Measurements from ENCODE around the gene LHB. TPM values are rescaled to one million over a fixed set of nuclear protein-coding genes. Genes with fewer than 3 reads are reported as not detected.
"Not testable (repeated sequence)": the region's sequence is repeated elsewhere in the genome, so short reads cannot be mapped to it uniquely, and the experiment has no call there.

The LHB gene
- polyA plus RNA-seq (2012; ENCODE audit: missing spikeins) = not detected

DNA sequence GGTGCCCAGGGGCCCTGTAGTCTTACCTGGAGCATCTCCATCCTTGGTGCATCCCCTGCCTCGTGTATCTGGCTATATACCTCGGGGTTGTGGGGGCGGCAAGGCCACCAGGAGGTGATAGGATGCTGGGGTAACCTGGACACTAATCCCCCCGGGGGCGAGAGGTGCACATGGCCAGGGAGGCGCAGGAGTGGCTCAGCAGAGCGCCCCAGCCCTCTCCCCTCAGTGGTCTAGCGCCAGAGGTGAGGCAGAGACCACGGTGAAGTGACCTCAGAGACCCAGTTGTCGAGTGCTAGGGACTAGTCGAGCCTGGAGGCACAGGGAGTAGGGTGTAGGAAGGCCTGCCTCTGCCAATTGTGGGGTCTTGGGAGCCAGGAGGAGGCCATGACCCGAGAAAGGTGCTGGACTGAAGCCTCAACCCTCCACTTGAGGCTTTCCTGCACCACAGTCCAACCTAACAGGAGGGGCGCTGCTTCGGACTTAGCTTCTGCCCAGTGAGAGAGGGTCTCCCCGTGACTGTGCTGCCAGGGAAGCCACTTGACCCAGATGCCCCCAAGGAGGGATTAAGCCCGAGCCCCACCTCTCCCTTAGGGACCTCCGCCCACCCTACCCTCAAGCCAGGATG is at the start of gene LHB:
Gene LHB, minus strand, starts transcription at position 51 of the 625 bp plus-strand sequence. Its CDS starts 10 bp downstream, at position 41.
- DNase-seq (ENCODE audit: insufficient read length) (no peak), FAIRE-seq (no peak)
- TF ChIP-seq TAF1 (IDR thresholded peaks at IDR 0.05; ENCODE audit: borderline replicate concordance, low read depth, low read length) (no peak), POLR2AphosphoS5 (IDR thresholded peaks at IDR 0.05; ENCODE audit: low read depth, low read length) (no peak), POLR2A (IDR thresholded peaks at IDR 0.05; ENCODE audit: low read depth, low read length) (no peak)

DNA sequence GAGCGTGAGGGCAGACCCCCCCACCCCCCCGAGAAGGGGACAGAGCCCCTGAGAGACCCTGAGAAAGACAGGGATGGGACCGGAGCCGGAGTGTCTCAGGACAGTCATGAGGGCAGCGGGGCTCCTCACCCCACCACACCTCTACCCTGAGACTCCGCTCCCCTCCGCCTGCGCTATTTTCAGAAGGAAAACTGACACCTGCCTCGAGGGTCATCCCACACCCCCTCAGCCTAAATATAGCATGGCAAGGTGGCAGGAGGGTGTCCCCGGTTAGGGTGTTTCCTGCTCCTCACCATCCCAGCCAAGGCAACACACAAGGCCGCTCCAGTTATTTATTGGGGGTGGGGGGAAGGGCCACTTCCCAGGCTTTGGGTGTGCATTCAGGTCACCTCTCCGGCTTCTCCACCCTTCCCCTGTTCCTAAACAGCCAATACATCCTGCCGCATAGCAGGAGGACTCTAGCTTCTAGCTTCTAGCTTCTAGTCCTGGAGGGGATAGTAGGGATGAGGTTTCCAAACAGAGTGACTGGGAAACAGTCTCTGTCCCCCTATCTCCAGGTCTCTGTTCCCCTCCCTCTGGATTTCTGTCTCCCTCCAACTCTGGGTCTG is 49.1 kb upstream of the LHB start:
- FAIRE-seq (no peak), DNase-seq (ENCODE audit: insufficient read length) (no peak)
- TF ChIP-seq POLR2A (IDR thresholded peaks at IDR 0.05; ENCODE audit: low read depth, low read length) = no peak
- TF ChIP-seq TAF1 (IDR thresholded peaks at IDR 0.05; ENCODE audit: borderline replicate concordance, low read depth, low read length) = no peak
- TF ChIP-seq POLR2AphosphoS5 (IDR thresholded peaks at IDR 0.05; ENCODE audit: low read depth, low read length) = no peak

DNA sequence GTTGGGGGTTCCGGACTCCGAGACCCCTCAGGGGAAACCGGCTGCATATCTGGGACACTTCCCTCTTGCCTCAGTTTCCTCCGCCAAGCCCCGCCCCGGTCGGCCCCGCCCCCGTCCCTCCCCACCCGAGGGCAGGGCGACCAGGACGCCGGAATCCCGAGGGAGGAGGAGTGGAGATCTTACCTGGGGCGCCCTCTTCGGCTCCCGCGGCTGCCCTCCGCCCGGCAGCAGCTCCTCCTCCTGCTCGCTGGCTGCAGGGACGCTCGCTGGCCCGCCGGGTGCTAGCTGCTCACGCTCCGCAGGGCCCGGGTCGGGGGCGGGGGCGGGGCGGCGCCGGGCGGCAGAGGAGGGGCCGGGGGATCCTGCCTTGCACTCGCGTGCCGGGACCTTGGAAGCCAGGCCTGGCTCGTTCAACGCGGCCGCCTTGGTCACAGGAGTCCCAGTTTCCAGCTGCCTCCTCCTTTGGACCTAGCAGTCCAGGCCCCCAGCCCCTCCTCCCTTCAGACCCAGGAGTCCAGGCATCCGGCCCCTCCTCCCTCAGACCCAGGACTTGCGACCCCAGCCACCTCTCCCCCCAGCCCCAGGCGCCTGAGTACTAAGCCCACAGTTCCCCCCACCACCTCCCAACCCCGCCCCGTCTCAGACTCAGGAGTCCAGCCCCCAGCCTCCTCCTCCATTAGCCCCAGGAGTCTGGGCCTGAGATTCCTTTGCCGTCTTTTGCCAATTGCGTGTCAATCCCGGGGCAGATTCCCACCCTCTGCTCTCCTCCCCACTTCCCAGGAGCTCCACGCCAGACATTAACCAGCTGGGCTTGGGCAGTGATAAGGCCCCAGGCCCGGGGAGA is 48.1 kb upstream of the LHB start, which contains the start of gene NTF4:
Gene NTF4, minus strand, starts transcription at position 51 of the 844 bp plus-strand sequence. CDS start 2,821 bp downstream, outside the sequence.
- no peak for TF ChIP-seq TAF1 (IDR thresholded peaks at IDR 0.05; ENCODE audit: borderline replicate concordance, low read depth, low read length)
- no peak for TF ChIP-seq POLR2AphosphoS5 (IDR thresholded peaks at IDR 0.05; ENCODE audit: low read depth, low read length)
- no peak for FAIRE-seq
- DNase-seq (ENCODE audit: insufficient read length) = no peak

DNA sequence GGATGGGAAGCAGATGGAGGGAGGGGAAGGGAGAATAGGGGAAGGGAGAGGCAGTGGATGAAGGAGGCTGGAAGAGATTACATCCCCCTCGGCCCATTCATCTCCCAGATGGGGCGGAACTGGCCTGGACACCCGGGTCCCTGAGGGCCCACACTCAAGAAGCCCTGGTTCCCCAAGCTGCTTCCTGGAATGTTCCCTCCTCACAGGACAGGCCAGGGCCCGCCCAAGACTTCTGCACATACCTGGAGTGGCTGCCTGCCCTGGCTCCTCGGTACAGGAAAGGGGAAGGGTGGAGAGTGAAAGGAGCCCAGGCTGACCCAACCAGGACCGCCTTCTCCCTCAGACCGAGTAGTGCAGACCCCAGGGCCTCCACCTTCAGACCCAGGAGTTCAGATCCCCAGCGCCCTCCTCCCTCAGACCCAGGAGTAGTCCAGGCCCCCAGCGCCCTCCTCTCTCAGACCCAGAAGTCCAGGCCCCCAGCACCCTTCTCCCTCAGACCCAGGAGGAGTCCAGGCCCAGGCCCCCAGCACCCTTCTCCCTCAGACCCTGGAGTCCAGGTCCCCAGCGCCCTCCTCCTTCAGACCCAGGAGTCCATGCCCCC is 47.2 kb upstream of the LHB start:
- no peak for TF ChIP-seq TAF1 (IDR thresholded peaks at IDR 0.05; ENCODE audit: borderline replicate concordance, low read depth, low read length)
- TF ChIP-seq POLR2A (IDR thresholded peaks at IDR 0.05; ENCODE audit: low read depth, low read length) = no peak
- TF ChIP-seq POLR2AphosphoS5 (IDR thresholded peaks at IDR 0.05; ENCODE audit: low read depth, low read length) = no peak
- DNase-seq (ENCODE audit: insufficient read length) (no peak), FAIRE-seq (no peak)

DNA sequence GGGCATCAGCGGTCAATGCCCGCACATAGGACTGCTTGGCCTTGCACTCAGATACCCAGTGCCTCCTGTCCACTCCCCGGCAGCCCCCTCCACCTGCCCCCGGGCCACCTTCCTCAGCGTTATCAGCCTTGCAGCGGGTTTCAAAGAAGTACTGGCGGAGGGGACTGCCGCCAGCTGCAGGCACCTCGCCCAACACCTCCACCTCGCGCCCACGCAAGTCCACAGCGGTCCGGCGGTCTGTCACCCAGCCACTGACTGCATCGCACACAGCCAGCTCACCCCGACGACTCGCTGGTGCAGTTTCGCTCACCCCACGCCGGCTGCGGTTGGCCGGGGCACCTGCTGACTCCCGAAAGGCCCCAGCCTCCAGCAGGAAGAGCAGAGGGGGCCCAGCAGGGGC is 44.6 kb upstream of the LHB start:
- FAIRE-seq (no peak), DNase-seq (ENCODE audit: insufficient read length) (no peak)
- TF ChIP-seq POLR2AphosphoS5 (IDR thresholded peaks at IDR 0.05; ENCODE audit: low read depth, low read length) (no peak), POLR2A (IDR thresholded peaks at IDR 0.05; ENCODE audit: low read depth, low read length) (no peak), TAF1 (IDR thresholded peaks at IDR 0.05; ENCODE audit: borderline replicate concordance, low read depth, low read length) (no peak)

DNA sequence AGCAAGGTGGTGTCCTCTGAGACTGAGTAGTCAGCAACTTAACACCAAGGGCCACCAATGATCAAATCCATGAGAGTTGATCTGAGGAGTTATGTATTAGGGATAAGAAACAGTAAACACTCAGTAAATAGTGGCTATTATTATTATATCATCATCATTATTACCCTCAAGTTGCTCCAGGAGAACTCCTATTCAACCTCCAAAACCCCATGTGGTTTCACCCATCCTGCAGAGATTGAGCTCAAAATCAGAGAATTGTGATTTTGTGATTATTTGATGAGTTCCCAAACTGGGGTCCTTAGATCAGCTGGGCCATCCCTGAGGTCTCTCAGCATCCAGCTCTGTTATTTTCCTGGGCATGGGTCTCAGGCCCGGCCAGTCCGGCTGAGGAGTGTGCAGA is 44.1 kb upstream of the LHB start:
- no peak for FAIRE-seq
- no peak for TF ChIP-seq POLR2AphosphoS5 (IDR thresholded peaks at IDR 0.05; ENCODE audit: low read depth, low read length)
- no peak for TF ChIP-seq TAF1 (IDR thresholded peaks at IDR 0.05; ENCODE audit: borderline replicate concordance, low read depth, low read length)
- TF ChIP-seq POLR2A (IDR thresholded peaks at IDR 0.05; ENCODE audit: low read depth, low read length) = no peak
- DNase-seq (ENCODE audit: insufficient read length) = no peak

DNA sequence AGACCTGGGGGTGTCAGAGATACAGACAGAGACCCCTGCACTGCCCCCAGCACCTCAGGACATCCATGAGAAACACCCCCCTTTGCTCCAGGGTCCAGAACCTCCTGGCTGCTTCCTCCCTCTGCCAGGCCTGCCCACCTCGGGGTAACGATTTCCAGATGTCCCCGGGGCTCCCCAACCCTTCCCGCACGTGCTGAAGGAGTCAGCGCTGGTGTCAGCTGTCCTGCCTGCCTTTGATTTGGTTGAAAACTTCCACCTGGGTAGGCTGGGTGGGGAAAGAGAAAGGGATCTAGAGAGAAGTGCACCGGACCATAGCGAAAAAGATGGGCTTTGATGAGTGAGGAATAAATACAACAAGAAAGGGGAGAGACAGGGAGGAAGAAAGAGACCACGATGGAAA is 42.2 kb upstream of the LHB start:
- DNase-seq (ENCODE audit: insufficient read length) = no peak
- FAIRE-seq = no peak
- no peak for TF ChIP-seq POLR2AphosphoS5 (IDR thresholded peaks at IDR 0.05; ENCODE audit: low read depth, low read length)
- no peak for TF ChIP-seq TAF1 (IDR thresholded peaks at IDR 0.05; ENCODE audit: borderline replicate concordance, low read depth, low read length)
- no peak for TF ChIP-seq POLR2A (IDR thresholded peaks at IDR 0.05; ENCODE audit: low read depth, low read length)

DNA sequence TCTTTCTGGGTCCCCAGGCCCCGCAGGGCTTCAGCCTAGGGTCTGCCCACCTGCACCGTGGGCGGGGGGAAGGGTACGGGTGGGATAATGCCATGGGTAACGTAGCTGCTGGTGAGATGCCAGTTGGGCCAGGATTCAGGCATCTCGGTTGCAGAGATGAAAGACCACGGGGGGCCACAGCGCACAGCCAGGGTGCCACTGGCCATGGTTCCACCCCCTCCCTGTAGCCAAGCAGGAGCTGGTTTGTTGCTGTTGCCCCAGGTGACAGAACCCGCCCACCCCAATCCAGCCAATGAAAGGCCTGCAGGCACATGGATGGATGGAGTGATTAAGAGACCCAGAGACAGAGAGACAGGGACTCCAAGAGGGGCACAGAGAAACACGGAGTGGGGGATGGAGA is 41.7 kb upstream of the LHB start:
- no peak for TF ChIP-seq TAF1 (IDR thresholded peaks at IDR 0.05; ENCODE audit: borderline replicate concordance, low read depth, low read length)
- TF ChIP-seq POLR2A (IDR thresholded peaks at IDR 0.05; ENCODE audit: low read depth, low read length) = no peak
- TF ChIP-seq POLR2AphosphoS5 (IDR thresholded peaks at IDR 0.05; ENCODE audit: low read depth, low read length) = no peak
- FAIRE-seq (no peak), DNase-seq (ENCODE audit: insufficient read length) (no peak)

DNA sequence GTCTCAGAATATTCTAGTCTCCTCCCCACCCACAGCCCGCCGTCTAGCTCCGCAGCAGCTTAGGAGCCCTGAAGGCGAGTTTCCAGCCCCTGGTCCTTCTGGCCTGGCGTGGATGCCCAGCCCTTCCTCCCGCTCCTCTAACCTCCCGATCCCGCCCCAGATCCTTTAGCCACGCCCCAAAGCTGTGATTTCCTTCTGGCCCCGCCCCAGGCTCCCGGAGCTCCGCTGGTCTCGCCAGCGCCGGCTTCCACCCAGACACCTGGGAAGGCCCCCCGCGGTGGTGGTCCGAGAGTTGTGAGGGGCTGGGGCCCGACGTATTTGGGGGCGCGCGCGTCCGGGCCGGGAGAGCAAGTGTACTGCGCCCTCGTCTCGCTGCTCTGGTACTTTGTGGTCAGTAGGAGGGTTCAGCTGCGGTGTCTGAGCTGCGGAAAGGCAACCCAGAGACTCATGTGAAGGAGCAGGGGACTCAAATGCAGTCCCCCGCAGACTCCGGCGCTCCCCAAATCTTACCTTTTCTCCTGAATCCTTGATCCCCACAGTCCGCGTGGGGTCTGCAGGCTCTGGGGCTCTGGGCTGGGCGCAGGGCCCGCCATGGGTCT is 40.8 kb upstream of the LHB start, which contains the start of gene CGB7:
Gene CGB7, minus strand, starts transcription at position 114 of the 599 bp plus-strand sequence. CDS start 2,374 bp downstream, outside the sequence.
- FAIRE-seq (no peak), DNase-seq (ENCODE audit: insufficient read length) (no peak)

DNA sequence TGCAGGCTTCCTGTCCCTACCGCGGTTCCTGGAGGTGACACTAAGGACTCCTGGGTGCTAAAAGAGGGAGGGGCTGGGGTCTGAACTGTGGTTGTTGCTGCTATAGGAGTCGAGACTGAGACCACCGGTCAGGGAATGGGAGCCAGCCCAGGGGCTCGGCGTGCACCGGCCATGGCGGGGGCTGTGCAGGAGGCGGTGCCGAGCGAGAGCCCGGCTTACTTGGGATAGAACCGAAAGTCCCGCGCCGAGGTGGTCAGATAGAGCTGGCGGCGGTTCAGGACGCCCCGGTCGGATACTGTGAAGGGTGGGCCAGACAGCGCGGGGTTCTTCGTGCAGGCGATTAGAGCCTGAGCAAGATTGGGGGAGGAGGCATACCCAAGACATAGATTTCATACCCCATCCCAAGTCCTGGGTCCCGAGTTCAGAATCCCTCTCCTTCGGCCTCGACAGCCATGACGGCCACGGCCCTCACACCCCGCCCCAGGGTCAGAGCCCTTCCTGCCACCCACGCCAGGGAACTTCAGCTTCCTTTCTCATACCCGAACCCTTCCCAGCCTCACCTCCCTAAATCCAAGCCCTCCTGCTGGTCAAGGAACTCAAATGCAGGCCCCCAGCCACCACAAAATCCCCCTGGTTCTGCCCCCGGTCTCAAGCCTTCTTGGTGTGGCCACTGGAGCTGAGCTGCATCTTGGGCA is 40.2 kb upstream of the LHB start:
- FAIRE-seq; DNase-seq (ENCODE audit: insufficient read length): not testable (repeated sequence)

More for the DNA sequence above, 40.8 kb upstream of the LHB start, which contains the start of gene CGB7:
- TF ChIP-seq TAF1 (IDR thresholded peaks at IDR 0.05; ENCODE audit: borderline replicate concordance, low read depth, low read length) (no peak), POLR2AphosphoS5 (IDR thresholded peaks at IDR 0.05; ENCODE audit: low read depth, low read length) (no peak), POLR2A (IDR thresholded peaks at IDR 0.05; ENCODE audit: low read depth, low read length) (no peak)

Measured in GM12892 (cell line).